HG03066 (cell line): Measurements from ENCODE around the gene DNM3.
"Not testable (repeated sequence)": the region's sequence is repeated elsewhere in the genome, so short reads cannot be mapped to it uniquely, and the experiment has no call there.

ENCODE experiments used
- ATAC-seq: cut with Tn5 transposase; IDR thresholded peaks from one replicate; pipeline ENCODE4 v1.9.1; 2021; ENCODE audit warnings: low read depth; ENCODE audit not compliant: unreplicated experiment

The DNM3 gene

DNA sequence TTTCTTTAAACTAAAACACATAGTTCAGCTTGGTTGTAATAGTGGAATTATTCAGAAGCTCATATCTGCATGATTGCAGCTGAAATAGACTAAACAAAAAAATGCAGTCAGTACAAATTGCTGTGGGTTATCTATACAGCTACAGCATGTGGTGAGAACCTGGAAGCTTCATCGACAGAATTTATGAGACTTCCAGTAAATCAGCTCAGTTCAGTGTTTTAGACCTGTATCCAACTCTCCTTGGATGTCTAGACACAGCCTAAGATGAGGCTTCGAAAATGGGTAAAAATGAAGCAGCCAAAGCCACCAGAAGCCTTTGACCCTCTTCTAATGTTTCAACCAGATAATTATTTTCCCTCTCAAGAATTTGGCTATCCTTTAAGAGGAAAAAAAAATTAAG, 452.1 kb downstream of the DNM3 start:
- ATAC-seq = no peak

DNA sequence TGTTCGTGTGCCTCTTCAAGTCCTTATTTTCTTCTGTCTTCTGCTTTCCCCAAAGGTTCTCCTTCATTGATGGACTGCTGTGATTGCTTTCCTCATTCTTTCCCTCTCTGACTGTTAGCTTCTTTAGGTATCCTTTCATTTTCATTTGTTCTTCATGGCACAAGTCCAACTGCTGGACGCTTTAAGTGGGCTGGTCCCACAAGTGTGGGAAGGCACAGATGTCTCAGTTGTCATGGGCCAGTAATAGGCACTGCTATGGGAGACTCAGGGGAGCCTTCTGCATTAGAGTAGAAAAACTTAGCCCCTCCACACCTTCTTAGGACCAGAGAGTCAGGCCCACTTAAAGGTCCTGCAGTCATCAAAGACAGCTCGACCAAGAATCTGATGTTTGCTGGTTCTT, 456.8 kb downstream of the DNM3 start:
- ATAC-seq = no peak

DNA sequence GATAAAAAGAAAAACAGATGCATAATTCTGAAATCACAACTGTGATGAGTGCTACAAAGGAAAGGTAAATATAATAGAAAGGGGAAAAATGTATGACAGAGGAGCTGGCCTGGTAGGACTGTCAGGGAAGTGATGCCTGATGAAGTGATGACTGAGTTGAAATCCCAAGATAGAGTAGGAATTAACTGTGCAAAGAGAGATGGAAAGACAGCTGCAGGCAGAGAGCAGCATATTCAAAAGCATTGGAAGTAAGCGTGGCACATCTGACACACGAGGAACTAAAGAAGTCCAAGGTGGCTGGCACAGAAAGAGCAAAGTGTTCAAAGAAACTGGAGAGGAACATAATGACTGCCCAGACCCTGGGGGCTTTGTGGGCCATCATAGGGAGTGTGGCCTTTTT, 457.6 kb downstream of the DNM3 start:
- ATAC-seq = no peak

DNA sequence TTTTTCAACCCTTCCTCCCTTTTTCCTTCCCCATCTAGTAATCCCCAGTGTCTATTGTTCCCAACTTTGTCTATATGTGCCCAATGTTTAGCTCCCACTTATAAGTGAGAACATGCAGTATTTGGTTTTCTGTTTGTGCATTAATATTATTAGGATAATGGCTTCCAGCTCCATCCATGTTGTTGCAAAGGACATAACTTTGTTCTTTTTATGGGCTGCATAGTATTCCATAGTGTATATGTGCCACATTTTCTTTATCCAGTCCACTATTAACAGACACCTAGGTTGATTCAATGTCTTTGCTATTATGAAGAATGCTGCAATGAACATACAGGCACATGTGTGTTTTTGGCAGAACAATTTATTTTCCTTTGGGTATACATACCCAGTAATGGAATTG, 458.2 kb downstream of the DNM3 start:
- ATAC-seq = no peak

DNA sequence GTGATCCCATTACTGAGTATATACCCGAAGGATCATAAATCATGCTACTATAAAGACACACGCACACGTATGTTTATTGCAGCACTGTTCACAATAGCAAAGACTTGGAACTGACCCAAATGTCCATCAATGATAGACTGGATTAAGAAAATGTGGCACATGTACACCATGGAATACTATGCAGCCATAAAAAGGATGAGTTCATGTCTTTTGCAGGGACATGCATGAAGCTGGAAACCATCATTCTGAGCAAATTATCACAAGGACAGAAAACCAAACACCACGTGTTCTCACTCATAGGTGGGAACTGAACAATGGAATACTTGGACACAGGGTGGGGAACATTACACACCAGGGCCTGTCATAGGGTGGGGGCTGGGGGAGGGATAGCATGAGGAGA, 466.2 kb downstream of the DNM3 start:
- ATAC-seq = not testable (repeated sequence)

DNA sequence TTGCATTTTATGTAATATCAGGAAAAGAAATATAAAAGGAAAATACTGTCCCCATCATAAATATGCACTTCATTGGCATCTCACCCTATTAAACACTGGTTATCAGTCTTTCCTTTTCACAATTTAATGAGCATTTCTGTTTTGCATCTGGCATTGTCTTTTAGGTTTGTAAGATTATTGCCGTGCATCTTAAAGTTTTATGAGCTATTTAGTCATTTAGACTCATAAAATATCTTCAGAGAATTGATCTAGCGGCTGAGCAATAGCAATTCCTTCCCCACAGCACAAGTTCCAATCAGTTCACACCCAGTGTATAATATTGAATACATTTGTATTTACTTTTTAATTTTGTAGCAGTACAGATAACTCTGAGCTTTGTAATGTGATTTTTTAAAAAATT, 466.8 kb downstream of the DNM3 start:
- ATAC-seq = no peak

DNA sequence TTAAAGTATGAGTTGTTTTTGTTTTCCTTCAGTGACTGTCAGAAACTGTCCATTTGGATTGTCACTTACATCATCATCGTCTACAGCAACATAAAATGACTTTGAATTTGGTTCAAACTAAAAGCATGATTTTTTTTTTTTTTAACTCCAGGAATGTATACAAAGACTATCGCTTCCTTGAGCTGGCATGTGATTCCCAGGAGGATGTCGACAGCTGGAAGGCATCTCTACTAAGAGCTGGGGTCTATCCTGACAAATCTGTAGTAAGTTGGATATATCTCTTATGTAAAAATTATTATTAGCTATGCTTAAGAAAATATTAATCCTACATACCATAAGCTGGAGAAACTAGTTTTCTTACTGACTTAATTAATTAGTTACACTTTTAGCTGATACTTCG, 467.3 kb downstream of the DNM3 start:
- ATAC-seq = no peak

DNA sequence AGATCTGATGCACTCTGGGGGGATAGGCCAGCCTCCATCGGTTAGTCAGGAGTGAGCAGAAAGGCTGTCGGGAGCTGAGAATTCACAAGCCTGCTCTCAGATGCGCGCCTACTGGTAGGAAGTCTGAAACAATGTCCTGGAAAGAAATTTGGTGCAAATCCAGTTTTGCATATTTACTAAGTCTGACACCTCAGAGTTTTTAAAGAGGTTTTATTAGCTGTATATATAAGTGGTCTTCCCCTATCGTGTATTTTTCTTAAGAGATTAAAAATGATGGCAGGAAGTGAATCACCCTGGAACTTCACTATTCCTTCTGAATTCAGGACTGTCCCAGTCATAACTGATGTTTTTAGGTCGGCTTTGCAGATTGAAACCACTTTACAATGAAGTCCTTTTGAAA, 479.4 kb downstream of the DNM3 start:
- ATAC-seq = no peak

DNA sequence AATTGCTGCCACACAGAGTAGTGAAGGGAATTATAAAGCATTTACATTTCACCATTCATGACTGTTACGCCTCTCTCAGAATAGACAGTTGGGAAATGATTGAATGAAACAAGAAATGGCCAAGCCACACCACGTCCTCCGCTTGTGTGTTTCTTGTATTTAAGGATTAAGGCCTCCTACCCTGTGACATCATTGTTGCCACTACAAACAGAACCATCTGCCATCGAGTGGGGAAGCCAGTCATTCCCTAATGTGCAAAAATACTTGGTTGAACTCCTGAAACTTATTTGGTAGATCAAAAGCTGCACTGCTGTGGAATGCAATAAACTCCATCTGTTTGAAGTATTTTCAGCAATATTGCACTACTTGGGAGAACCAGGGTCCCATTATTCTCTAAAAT, 480.2 kb downstream of the DNM3 start:
- no peak for ATAC-seq

DNA sequence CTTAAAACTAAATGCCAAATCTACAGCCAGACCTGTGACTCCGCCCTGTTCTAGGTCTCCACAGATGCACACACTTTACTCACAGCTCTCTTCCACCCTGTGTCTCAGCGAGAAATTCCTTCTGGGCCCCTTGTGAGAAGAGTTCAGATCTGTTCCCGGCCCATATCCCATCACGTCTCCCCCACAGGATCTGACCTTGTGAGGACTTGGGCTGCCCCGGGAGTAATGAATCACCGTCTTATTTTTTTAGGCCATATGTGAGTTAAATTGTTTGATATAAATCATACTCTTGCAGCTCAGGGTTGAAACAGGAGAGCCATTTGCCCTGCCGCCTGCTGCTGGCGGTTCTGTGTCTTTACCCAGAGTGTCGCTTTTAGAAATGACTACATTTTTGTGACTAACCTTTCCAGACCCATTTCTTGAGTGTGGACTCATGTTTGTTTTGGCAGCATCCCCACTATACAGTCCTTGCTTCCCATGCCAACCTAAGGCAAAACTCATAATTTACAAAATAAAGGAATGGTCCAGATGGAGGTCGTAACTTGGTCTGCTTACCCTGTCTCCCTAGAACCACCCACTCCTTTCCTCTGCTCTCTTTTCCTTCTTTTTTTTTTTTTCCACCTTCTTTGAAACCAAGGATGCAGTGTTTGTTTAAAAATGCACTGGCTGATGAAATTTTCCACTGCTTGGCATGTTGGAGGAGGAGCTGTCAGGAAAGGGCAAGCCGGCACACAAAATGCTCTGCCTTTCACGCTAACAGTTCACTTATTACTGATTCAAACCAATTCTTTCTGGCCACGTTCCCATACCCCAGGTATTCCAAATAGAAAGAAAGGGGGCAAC, 481.1 kb downstream of the DNM3 start:
- no peak for ATAC-seq

DNA sequence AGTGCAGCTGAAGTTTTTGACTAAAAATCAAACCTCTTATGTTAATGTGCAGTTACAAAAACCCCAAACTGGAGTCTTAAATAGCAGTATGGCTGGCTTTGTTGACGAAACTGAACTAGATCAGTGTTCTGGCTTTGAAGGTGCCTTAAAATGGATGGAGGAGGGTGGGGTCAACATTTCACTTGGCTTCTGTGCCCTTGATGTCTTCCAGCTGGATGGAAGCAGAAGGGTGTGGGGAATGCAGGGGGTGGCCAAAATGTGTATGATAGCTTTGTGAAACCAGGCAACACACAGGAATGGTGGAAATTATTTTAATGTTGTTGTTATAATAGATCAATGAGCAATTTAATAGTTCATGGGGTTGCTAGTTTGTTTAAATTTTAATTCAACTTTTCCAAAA, 482.4 kb downstream of the DNM3 start:
- ATAC-seq = no peak

DNA sequence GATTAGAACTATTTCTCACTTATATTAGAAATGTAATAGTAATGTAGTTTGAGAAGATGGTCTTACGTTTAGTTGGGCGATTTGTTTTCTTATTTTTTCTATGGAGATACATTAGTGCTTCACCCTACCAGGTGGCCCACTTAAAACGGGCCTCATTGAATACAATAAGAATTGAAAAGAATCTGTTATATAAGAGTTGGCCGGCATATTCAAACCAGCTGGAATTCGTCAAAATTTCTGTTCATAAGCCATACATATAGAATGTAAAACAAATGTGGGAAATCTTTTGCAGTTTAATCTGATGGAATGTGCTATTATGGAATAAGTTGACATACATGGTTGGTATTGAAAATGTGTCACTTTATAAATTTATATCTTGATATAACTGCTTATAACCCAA, 482.8 kb downstream of the DNM3 start:
- no peak for ATAC-seq

DNA sequence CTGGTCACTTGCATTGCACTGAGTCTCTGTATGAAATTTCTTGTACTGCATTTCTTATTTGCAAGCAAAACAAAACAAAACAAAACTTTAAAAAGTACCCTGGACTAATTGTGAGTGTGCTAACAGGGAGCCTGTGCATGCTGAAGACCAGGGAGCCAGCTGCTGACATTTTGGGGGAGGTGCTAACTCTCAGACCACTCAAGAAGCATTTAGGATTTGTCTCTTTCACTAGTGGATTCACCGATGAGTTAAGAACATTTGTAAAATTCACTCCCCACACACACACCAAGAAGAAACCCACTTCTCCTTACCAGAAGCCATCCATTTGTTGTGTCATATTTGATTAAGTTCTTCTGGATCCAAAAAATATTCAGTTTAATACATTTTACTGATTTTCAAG, 483.5 kb downstream of the DNM3 start:
- no peak for ATAC-seq

DNA sequence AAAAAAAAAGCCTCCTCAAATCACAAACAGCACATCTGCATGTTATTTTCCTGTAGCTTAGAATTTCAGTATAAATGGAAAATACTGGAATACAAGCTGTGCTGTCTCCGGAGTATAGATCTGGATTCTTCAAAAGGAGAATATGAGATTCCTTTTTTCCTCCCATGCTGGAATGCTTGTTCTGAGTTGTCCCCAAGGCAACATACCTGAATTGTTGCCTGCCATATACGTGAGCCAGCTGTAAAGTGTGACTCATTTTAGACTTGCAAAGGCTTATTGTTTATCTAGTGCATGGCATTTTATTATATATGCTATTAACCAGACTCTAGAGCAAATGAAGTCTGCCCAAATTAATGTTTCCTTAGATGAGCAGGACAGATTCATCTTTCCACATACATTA, 484.2 kb downstream of the DNM3 start:
- ATAC-seq = no peak

DNA sequence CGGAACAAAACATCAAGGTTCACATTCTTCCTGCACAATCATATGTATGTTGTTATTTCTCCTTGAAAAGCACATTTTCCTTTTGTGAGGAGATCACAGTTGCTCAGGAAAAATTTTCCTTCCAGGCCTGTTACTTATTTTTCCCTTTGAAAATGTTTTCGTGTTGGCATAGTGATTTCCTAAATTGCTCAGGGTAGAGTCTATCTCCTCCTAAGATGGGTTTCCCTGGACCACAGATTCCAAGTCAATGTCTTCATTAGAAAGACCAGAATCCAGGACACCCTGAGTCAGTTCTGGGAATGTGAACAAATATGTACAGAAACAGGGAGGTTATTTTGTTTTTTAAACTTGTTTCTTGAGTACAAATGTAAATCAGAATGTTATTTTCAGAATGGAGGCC, 484.8 kb downstream of the DNM3 start:
- ATAC-seq = no peak

DNA sequence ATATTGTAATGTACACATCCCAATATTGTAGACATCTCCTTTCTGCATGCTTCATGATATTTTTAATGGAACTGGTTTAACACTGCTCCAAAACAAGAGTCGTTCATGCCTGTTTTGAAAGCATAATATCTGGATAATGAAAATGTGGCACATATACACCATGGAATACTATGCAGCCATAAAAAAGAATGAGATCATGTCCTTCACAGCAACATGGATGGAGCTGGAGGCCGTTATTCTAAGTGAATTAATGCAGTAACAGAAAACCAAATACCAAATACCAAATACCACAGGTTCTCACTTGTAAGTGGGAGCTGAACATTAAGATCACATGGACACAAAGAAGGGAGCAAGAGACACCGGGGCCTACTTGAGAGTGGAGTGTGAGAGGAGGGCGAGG, 487.0 kb downstream of the DNM3 start:
- no peak for ATAC-seq

DNA sequence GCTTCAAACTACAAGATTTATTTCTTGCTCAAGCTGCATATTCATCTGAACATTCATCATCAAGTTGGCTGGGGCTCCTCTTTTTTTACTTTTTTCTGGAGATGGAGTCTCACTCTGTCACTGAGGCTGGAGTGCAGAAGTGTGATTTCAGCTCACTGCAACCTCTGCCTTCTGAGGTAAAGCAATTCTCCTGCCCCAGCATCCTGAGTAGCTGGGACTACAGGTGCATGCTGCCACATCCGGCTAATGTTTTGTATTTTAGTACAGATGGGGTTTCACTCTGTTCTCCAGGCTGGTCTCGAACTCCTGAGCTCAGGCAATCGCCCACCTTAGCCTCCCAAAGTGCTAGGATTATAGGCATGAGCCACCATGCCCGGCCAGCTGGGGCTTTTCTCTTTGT, 490.9 kb downstream of the DNM3 start:
- ATAC-seq = no peak

DNA sequence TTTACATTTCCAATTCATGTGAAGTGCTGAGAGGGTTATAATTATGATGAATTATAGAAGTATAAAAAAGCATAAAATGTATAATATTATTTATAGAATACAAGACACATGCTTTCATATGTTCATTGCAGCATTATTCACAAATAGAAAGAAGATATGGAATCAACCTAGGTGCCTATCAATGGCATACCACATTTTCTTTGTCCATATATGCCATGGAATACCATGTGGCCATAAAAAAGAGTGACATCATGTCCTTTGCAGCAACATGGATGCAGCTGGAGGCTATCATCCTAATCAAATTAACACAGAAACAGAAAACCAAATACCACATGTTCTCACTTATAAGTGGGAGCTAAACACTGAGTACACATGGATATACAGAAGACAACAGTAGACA, 494.1 kb downstream of the DNM3 start:
- ATAC-seq = no peak

DNA sequence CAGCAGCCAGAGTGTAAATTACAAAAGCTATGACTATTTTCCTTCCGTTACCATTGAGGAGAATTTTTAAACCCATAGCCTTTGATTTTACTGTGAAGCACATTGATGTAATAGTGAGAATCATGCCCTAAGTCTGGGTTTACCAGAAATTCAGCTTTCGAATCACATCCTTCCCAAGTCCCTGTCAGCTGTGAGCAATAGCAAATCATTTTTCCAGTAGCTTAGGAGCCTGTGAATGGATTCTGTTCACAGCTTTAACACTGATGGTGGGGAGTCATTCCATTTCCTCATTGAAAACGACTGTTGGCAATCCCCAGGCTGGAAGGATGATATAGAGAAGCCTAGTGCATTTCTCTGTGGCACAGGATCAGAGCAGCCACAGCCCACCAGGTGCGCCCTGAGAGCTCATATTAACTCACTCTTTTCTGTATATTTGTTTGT, 497.0 kb downstream of the DNM3 start:
- no peak for ATAC-seq

DNA sequence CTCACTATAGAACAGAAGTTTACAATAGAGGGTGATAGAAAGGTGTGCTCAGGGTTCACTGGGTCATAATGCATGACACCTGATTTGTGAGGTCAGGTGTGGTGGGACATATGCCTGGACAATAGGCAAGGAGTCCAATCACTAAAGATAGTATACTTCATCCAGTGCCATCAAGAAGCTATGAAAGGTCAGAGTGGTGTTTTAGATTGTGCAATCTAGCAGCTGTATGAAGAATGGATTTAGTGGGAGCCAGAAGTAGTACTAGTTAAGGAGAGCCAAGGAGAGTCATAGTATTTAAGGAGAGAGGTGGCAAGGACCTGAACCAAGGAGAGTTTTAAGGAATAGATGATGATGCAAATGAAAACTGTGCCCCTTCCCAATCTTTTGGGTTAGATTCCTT, 498.5 kb downstream of the DNM3 start:
- no peak for ATAC-seq

DNA sequence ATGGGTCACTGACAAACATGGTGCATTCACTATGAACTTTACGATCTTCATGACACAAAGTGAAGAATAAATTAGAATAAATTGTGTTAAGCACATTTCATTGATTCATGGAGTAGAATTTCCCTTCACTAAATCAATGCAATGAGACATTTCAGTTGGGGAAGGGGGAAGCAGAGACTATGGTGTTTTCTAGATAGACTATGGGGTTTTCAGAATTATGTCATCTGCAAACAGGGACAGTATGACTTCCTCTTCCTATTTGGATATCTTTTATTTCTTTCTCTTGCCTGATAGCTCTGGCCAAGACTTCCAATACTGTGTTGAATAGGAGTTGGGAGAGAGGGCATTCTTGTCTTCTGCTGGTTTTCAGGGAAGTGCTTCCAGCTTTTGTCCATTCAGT, 499.2 kb downstream of the DNM3 start:
- ATAC-seq = no peak

DNA sequence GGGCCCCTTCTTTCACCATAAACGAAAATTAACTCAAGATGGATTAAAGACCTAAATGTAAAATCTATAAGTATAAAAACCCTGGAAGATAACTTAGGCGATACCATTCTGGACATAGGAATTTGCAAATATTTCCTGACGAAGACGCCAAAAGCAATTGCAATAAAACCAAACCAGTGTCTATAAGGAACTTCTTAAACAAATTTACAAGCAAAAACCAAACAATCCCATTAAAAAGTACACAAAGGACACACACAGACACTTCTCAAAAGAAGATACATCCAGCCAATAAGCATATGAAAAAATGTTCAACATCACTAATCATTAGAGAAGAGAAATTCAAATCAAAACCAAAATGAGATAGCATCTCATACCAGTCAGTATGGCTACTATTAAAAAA, 500.4 kb downstream of the DNM3 start:
- no peak for ATAC-seq
